UCSD-AML1 (cell line): Measurements from ENCODE around the gene TEDDM1.
"Not testable (repeated sequence)": the region's sequence is repeated elsewhere in the genome, so short reads cannot be mapped to it uniquely, and the experiment has no call there.

Source experiments
- DNase-seq: peaks from one replicate; lab custom pipeline; 2025; ENCODE audit not compliant: unreplicated experiment; lab: John Stamatoyannopoulos, UW

The TEDDM1 gene

GRCh38 chr1:182381962-182382819, 18.3 kb downstream of the TEDDM1 start:
- no peak for DNase-seq

- no peak for DNase-seq
Observed at GRCh38 chr1:182380199-182380598, 20.3 kb downstream of the TEDDM1 start.

GRCh38 chr1:182379781-182380180, 20.7 kb downstream of the TEDDM1 start:
- DNase-seq: not testable (repeated sequence)

- no peak for DNase-seq
Observed at GRCh38 chr1:182376936-182377574, 23.4 kb downstream of the TEDDM1 start.

GRCh38 chr1:182374101-182374834, 26.2 kb downstream of the TEDDM1 start:
- DNase-seq: no peak

GRCh38 chr1:182370532-182370931, 29.9 kb downstream of the TEDDM1 start:
- no peak for DNase-seq

GRCh38 chr1:182368903-182369302, 31.6 kb downstream of the TEDDM1 start:
- no peak for DNase-seq

- DNase-seq: no peak
Observed at GRCh38 chr1:182368358-182368757, 32.1 kb downstream of the TEDDM1 start.

- DNase-seq: no peak
Observed at GRCh38 chr1:182367926-182368325, 32.5 kb downstream of the TEDDM1 start.

GRCh38 chr1:182366596-182366995, 33.9 kb downstream of the TEDDM1 start:
- no peak for DNase-seq

- no peak for DNase-seq
Observed at GRCh38 chr1:182359645-182360044, 40.8 kb downstream of the TEDDM1 start.

GRCh38 chr1:182357913-182358312, 42.6 kb downstream of the TEDDM1 start:
- no peak for DNase-seq

- no peak for DNase-seq
Observed at GRCh38 chr1:182357171-182357570, 43.3 kb downstream of the TEDDM1 start.

GRCh38 chr1:182355723-182356098, 44.8 kb downstream of the TEDDM1 start:
- no peak for DNase-seq

GRCh38 chr1:182351790-182352364, 48.6 kb downstream of the TEDDM1 start:
- no peak for DNase-seq

- DNase-seq: no peak
Observed at GRCh38 chr1:182350839-182351238, 49.6 kb downstream of the TEDDM1 start.

- DNase-seq: no peak
Observed at GRCh38 chr1:182348961-182349747, 51.3 kb downstream of the TEDDM1 start.
